B cell (primary cell): Measurements from ENCODE around the gene KANK2. TPM values are rescaled to one million over a fixed set of nuclear protein-coding genes. Genes with fewer than 3 reads are reported as not detected.
A peak's percentile ranks its signal among the peaks of the same experiment; 100 is the strongest.

ENCODE experiments used
- ATAC-seq: fragments of 200-7000 bp; cut with Tn5 transposase; one replicate; pipeline ENCODE4 v1.10.0; 2021; ENCODE audit warnings: low read depth, mild to moderate bottlenecking, moderate number of reproducible peaks, moderate library complexity
- CTCF ChIA-PET: fragments of 350-600 bp; sonication (Branson Sonifier 250); formaldehyde crosslinking; loops from one replicate; lab custom pipeline; 2021; ENCODE audit warnings: antibody characterized with exemption, inconsistent platforms; lab: Charles Lee
- POLR2A ChIA-PET: fragments of 350-600 bp; sonication (Branson Sonifier 250); formaldehyde crosslinking; loops from one replicate; lab custom pipeline; 2021; ENCODE audit warnings: antibody characterized with exemption; lab: Charles Lee
- DNase-seq: peaks from one replicate; pipeline ENCODE4 v3.0.0; 2013
- H2AFZ ChIP-seq: 2 replicates; pipeline ENCODE4 v1.6.1; 2012; ENCODE audit warnings: mild to moderate bottlenecking, low read depth, low read length; ENCODE audit not compliant: insufficient read depth, poor library complexity, severe bottlenecking
- H3K27ac ChIP-seq, 2 donors: 1 replicate in 1 of 2; 2 replicates in 1 of 2; pipeline ENCODE4 v1.5.1; 2012 to 2013; ENCODE audit warnings: low read length in 2 of 2, mild to moderate bottlenecking in 2 of 2, moderate library complexity in 1 of 2
- H3K27me3 ChIP-seq, 4 experiments: fragments of 200-600 bp in 1 of 4; sonication (generic) in 1 of 4; replicated peaks in 1 of 4; 1 replicate in 2 of 4; 2 replicates in 2 of 4; pipeline versions ENCODE4 v1.6.1 to v1.7.0; 2013 to 2016; ENCODE audit warnings: low read length in 3 of 4, mild to moderate bottlenecking in 2 of 4, mixed read lengths in 1 of 4, moderate library complexity in 1 of 4; ENCODE audit not compliant: insufficient read depth in 4 of 4, control insufficient read depth in 3 of 4; ENCODE audit errors: control extremely low read depth in 1 of 4
- H3K36me3 ChIP-seq, 2 experiments: replicated peaks in 1 of 2; 1 replicate in 1 of 2; 2 replicates in 1 of 2; pipeline versions ENCODE4 v1.6.1 to v1.7.1; 2013; ENCODE audit warnings: low read length in 1 of 2; ENCODE audit not compliant: insufficient read depth in 2 of 2, control insufficient read depth in 1 of 2; ENCODE audit errors: control extremely low read depth in 1 of 2, extremely low read depth in 1 of 2
- H3K4me1 ChIP-seq, 2 donors: fragments of 200-600 bp in 1 of 2; sonication (generic) in 1 of 2; 1 replicate in 1 of 2; 2 replicates in 1 of 2; pipeline versions ENCODE4 v1.5.1 to v1.6.1; 2013 to 2017; ENCODE audit warnings: low read length in 2 of 2; ENCODE audit not compliant: control insufficient read depth in 2 of 2, insufficient read depth in 2 of 2
- H3K4me2 ChIP-seq: replicated peaks from 2 replicates; pipeline ENCODE3; 2012; ENCODE audit warnings: mild to moderate bottlenecking, low read depth, low read length; ENCODE audit not compliant: poor library complexity, severe bottlenecking
- H3K4me3 ChIP-seq, 5 experiments: fragments of 200-600 bp in 1 of 5; sonication (generic) in 1 of 5; 1 replicate in 3 of 5; 2 replicates in 2 of 5; pipeline versions ENCODE4 v1.5.1 to v1.7.0; 2011 to 2016; ENCODE audit warnings: low read length in 4 of 5, mild to moderate bottlenecking in 4 of 5, low read depth in 2 of 5, control low read depth in 1 of 5, moderate library complexity in 1 of 5; ENCODE audit not compliant: insufficient read depth in 1 of 5; ENCODE audit errors: control extremely low read depth in 1 of 5, extremely low read depth in 1 of 5
- H3K79me2 ChIP-seq: fragments of 200-600 bp; sonication (generic); one replicate; pipeline ENCODE4 v1.6.0; 2016; ENCODE audit warnings: low read length; ENCODE audit not compliant: control insufficient read depth, insufficient read depth
- H3K9ac ChIP-seq: fragments of 200-600 bp; sonication (generic); 2 replicates; pipeline ENCODE4 v1.6.1; 2017; ENCODE audit warnings: mild to moderate bottlenecking, low read length, moderate library complexity
- H3K9me3 ChIP-seq, 3 donors: one replicate each; pipeline versions ENCODE4 v1.6.1 to v1.7.1; 2013; ENCODE audit warnings: low read length in 2 of 3; ENCODE audit not compliant: control insufficient read depth in 2 of 3, insufficient read depth in 1 of 3; ENCODE audit errors: control extremely low read depth in 1 of 3
- H4K20me1 ChIP-seq: 2 replicates; pipeline ENCODE4 v1.6.0; 2012; ENCODE audit warnings: mild to moderate bottlenecking, low read length; ENCODE audit not compliant: insufficient read depth, control insufficient read depth, poor library complexity, severe bottlenecking
- H3K27ac Mint-ChIP-seq: one replicate; pipeline ENCODE4 v1.8.0; 2021; ENCODE audit warnings: mixed read lengths
- H3K27me3 Mint-ChIP-seq: one replicate; pipeline ENCODE4 v1.8.0; 2021; ENCODE audit warnings: mixed read lengths
- H3K4me1 Mint-ChIP-seq: one replicate; pipeline ENCODE4 v1.8.0; 2021; ENCODE audit warnings: mixed read lengths
- H3K4me3 Mint-ChIP-seq: one replicate; pipeline ENCODE4 v1.8.0; 2021; ENCODE audit warnings: mixed read lengths
- H3K9me3 Mint-ChIP-seq: one replicate; pipeline ENCODE4 v1.8.0; 2022; ENCODE audit warnings: mixed read lengths; ENCODE audit not compliant: insufficient read depth
- CTCF ChIP-seq: fragments of 200-600 bp; IDR thresholded peaks from one replicate; pipeline ENCODE4 v1.8.0; 2022; ENCODE audit warnings: antibody characterized with exemption, mild to moderate bottlenecking
- EZH2 ChIP-seq: IDR thresholded peaks from 2 replicates; pipeline ENCODE4 v1.6.1; 2012; ENCODE audit warnings: borderline replicate concordance, low read depth, mild to moderate bottlenecking, moderate library complexity, low read length; ENCODE audit not compliant: insufficient read depth, poor library complexity, severe bottlenecking
- WGBS: methylation state at CpG from one replicate; pipeline ENCODE4 v1.1.5; 2013; ENCODE audit warnings: missing lambda C conversion rate; ENCODE audit not compliant: insufficient coverage; 5-methylcytosine and 5-hydroxymethylcytosine counted together
- intact Hi-C: fragments of 100-400 bp; cut with micrococcal nuclease; formaldehyde crosslinking; loops from one replicate; pipeline ENCODE4 v1.10.0; 2022
- polyA plus RNA-seq: library from polyadenylated mRNA; depleted of rRNA; stranded (reverse); fragments of >200 nt; gene quantifications from 2 replicates; pipeline ENCODE4 v1.2.3, GENCODE V29; 2012
- total RNA-seq, 2 donors: library from RNA; stranded (reverse); fragments of 120-200 nt in 1 of 2; gene quantifications; 1 replicate in 1 of 2; 2 replicates in 1 of 2; pipeline versions ENCODE4 v1.2.3 to v1.2.4, GENCODE V29; 2013 to 2022

KANK2 gene
- total and polyA plus RNA-seq, 2 donors (not counting 1 experiment from before 2014, with no cell fraction given), result 0.54 to 18.9 TPM

- H3K79me2 ChIP-seq, result no peaks in the 10 kb centered on the region
- H3K36me3 ChIP-seq, result no peaks in the 10 kb centered on the region
- H3K9me3 Mint-ChIP-seq, result no peaks in the 10 kb centered on the region
- WGBS, result 73% methylated on average over 3 of the region's 7 CpGs
- peaks cover 11% of the 10 kb centered on the region for H3K27me3 Mint-ChIP-seq
- ATAC-seq (no peak), DNase-seq (no peak)
- H2AFZ ChIP-seq, result peak overlapping the region; percentile 80
- peak overlapping the region in 2 of 5 experiments; percentile 50 to 62 for H3K4me3 ChIP-seq
- H4K20me1 ChIP-seq, result no peaks in the 10 kb centered on the region
- H3K27ac Mint-ChIP-seq, result no peak overlapping the region
- peaks cover 16 to 23% of the 10 kb centered on the region in 2 donors for H3K4me1 ChIP-seq
- peak overlapping the region; percentile 94 for H3K4me2 ChIP-seq
- peak overlapping the region; percentile 88 for H3K4me3 Mint-ChIP-seq
- peaks cover 11% of the 10 kb centered on the region for H3K4me1 Mint-ChIP-seq
- intact Hi-C loops, result loop anchor here (5.0 kb wide), 1 partner anchor 41 kb away; the partner anchor contains the start of gene SPC24
- CTCF ChIA-PET, result interaction anchor here (1.2 to 1.9 kb wide), 2 partner anchors 60 to 162 kb away, joined by 5 read pairs; no protein-coding TSS in a partner anchor
- H3K9me3 ChIP-seq, result peaks cover 0 to 4% (median 0%) of the 10 kb centered on the region in 3 donors
- TF ChIP-seq EZH2 (no peak), CTCF (no peak)
- POLR2A ChIA-PET, result no interaction called here
- no peak overlapping the region for H3K27ac ChIP-seq
- peak overlapping the region; percentile 64 for H3K9ac ChIP-seq
- peaks cover 0 to 32% (median 8%) of the 10 kb centered on the region in 4 experiments for H3K27me3 ChIP-seq
These were observed 810 bp upstream of the KANK2 start for GRCh38 chr19:11198175-11198534.

GRCh38 chr19:11196406-11197287 is 698 bp downstream of the KANK2 start:
- Histone ChIP-seq H3K79me2 (no peaks in the 10 kb centered on the region), H3K27me3 (peaks cover 0 to 36% (median 8%) of the 10 kb centered on the region in 4 experiments), H3K9ac (peak overlapping the region; percentile 64), H3K4me3 (peak overlapping the region in 4 of 5 experiments; percentile 31 to 62 (median 54)), H3K4me2 (peak overlapping the region; percentile 94), H3K4me1 (peaks cover 18 to 28% of the 10 kb centered on the region in 2 donors), H3K27ac (no peak overlapping the region), H3K9me3 (peaks cover 0 to 16% (median 2%) of the 10 kb centered on the region in 3 donors), H4K20me1 (no peaks in the 10 kb centered on the region), H3K36me3 (no peaks in the 10 kb centered on the region), H2AFZ (peak overlapping the region; percentile 80)
- Mint-ChIP-seq H3K4me1 (peaks cover 18% of the 10 kb centered on the region), H3K4me3 (peak overlapping the region; percentile 80), H3K27ac (no peak overlapping the region), H3K9me3 (no peaks in the 10 kb centered on the region), H3K27me3 (peaks cover 11% of the 10 kb centered on the region)
- ChIA-PET POLR2A (no interaction called here), CTCF (interaction anchor here (0.6 kb wide), 1 partner anchor 573 kb away, joined by 3 read pairs; no protein-coding TSS in a partner anchor)
- intact Hi-C loops, result loop anchor here (5.0 kb wide), 1 partner anchor 39 kb away; the partner anchor contains the start of gene SPC24
- DNase-seq, result no peak
- WGBS, result 3% methylated on average over 32 of the region's 47 CpGs
- ATAC-seq, result no peak
- TF ChIP-seq CTCF, result no peak
- no peak for TF ChIP-seq EZH2
